GM12801 (cell line): ENCODE results near the gene MEIS1.

Experiments used
- CTCF ChIP-seq: IDR thresholded peaks from one replicate; pipeline ENCODE4 v1.5.1; 2011; ENCODE audit warnings: control low read depth; ENCODE audit not compliant: insufficient read length; ENCODE audit errors: extremely low read depth

MEIS1 gene

GRCh38 chr2:66607152-66607551, 172.2 kb downstream of the MEIS1 start:
- no peak for TF ChIP-seq CTCF
